ENCODE results near the gene LMX1A.

Gene LMX1A

GRCh38 chr1:165182975-165183374 lies 173.5 kb downstream of the LMX1A start:
- Histone ChIP-seq H3K27ac (ENCODE audit: low read depth, low read length) (no peak overlapping the region), H3K9me3 (ENCODE audit: control insufficient read depth, insufficient read depth, low read depth, low read length) (peaks cover 22% of the 10 kb centered on the region), H3K36me3 (ENCODE audit: control insufficient read depth, insufficient read depth, low read length) (no peaks in the 10 kb centered on the region), H3K4me1 (ENCODE audit: control insufficient read depth, insufficient read depth, low read length) (no peaks in the 10 kb centered on the region), H3K9ac (ENCODE audit: low read length) (no peak overlapping the region), H3K4me3 (ENCODE audit: low read depth, low read length) (no peak overlapping the region), H3K27me3 (ENCODE audit: control insufficient read depth, insufficient read depth, low read length) (0 out of 2 replicates have a peak, but pooled peaks cover 4% of the 10 kb centered on the region)

- Histone ChIP-seq H3K36me3 (ENCODE audit: control insufficient read depth, insufficient read depth, low read length) (no peaks in the 10 kb centered on the region), H3K4me1 (ENCODE audit: control insufficient read depth, insufficient read depth, low read length) (no peaks in the 10 kb centered on the region), H3K4me3 (ENCODE audit: low read depth, low read length) (no peak overlapping the region), H3K9me3 (ENCODE audit: control insufficient read depth, insufficient read depth, low read depth, low read length) (peaks cover 19% of the 10 kb centered on the region), H3K27me3 (ENCODE audit: control insufficient read depth, insufficient read depth, low read length) (0 out of 2 replicates have a peak, but pooled peaks cover 4% of the 10 kb centered on the region), H3K9ac (ENCODE audit: low read length) (no peak overlapping the region), H3K27ac (ENCODE audit: low read depth, low read length) (no peak overlapping the region)
These were observed 177.2 kb downstream of the LMX1A start for GRCh38 chr1:165179306-165179705.

- H3K9me3 ChIP-seq (ENCODE audit: control insufficient read depth, insufficient read depth, low read depth, low read length): no peaks in the 10 kb centered on the region
- H3K36me3 ChIP-seq (ENCODE audit: control insufficient read depth, insufficient read depth, low read length): no peaks in the 10 kb centered on the region
- H3K27ac ChIP-seq (ENCODE audit: low read depth, low read length): no peak overlapping the region
- H3K9ac ChIP-seq (ENCODE audit: low read length): no peak overlapping the region
- 0 out of 2 replicates have a peak, but pooled peaks cover 4% of the 10 kb centered on the region for H3K27me3 ChIP-seq (ENCODE audit: control insufficient read depth, insufficient read depth, low read length)
- H3K4me3 ChIP-seq (ENCODE audit: low read depth, low read length): no peak overlapping the region
- no peaks in the 10 kb centered on the region for H3K4me1 ChIP-seq (ENCODE audit: control insufficient read depth, insufficient read depth, low read length)
These were observed 182.0 kb downstream of the LMX1A start for GRCh38 chr1:165174491-165174890.

- Histone ChIP-seq H3K4me1 (ENCODE audit: control insufficient read depth, insufficient read depth, low read length) (no peaks in the 10 kb centered on the region; the same call in 1 of the 2 replicates), H3K4me3 (ENCODE audit: low read depth, low read length) (no peak overlapping the region), H3K36me3 (ENCODE audit: control insufficient read depth, insufficient read depth, low read length) (no peaks in the 10 kb centered on the region), H3K27ac (ENCODE audit: low read depth, low read length) (no peak overlapping the region), H3K9ac (ENCODE audit: low read length) (no peak overlapping the region), H3K27me3 (ENCODE audit: control insufficient read depth, insufficient read depth, low read length) (0 out of 2 replicates have a peak, but pooled peaks cover 3% of the 10 kb centered on the region), H3K9me3 (ENCODE audit: control insufficient read depth, insufficient read depth, low read depth, low read length) (no peaks in the 10 kb centered on the region)
These were observed 182.7 kb downstream of the LMX1A start for GRCh38 chr1:165173818-165174217.

GRCh38 chr1:165173409-165173808 lies 183.1 kb downstream of the LMX1A start:
- no peaks in the 10 kb centered on the region for H3K9me3 ChIP-seq (ENCODE audit: control insufficient read depth, insufficient read depth, low read depth, low read length)
- no peak overlapping the region for H3K27ac ChIP-seq (ENCODE audit: low read depth, low read length)
- no peaks in the 10 kb centered on the region; the same call in 1 of the 2 replicates for H3K4me1 ChIP-seq (ENCODE audit: control insufficient read depth, insufficient read depth, low read length)

GRCh38 chr1:165172666-165173065 lies 183.8 kb downstream of the LMX1A start:
- Histone ChIP-seq H3K27ac (ENCODE audit: low read depth, low read length) (no peak overlapping the region), H3K9me3 (ENCODE audit: control insufficient read depth, insufficient read depth, low read depth, low read length) (no peaks in the 10 kb centered on the region), H3K9ac (ENCODE audit: low read length) (no peak overlapping the region), H3K27me3 (ENCODE audit: control insufficient read depth, insufficient read depth, low read length) (no peaks in the 10 kb centered on the region), H3K4me1 (ENCODE audit: control insufficient read depth, insufficient read depth, low read length) (no peaks in the 10 kb centered on the region; the same call in 1 of the 2 replicates), H3K4me3 (ENCODE audit: low read depth, low read length) (no peak overlapping the region), H3K36me3 (ENCODE audit: control insufficient read depth, insufficient read depth, low read length) (no peaks in the 10 kb centered on the region)

More at GRCh38 chr1:165173409-165173808, 183.1 kb downstream of the LMX1A start:
- Histone ChIP-seq H3K36me3 (ENCODE audit: control insufficient read depth, insufficient read depth, low read length) (no peaks in the 10 kb centered on the region), H3K9ac (ENCODE audit: low read length) (no peak overlapping the region), H3K27me3 (ENCODE audit: control insufficient read depth, insufficient read depth, low read length) (no peaks in the 10 kb centered on the region), H3K4me3 (ENCODE audit: low read depth, low read length) (no peak overlapping the region)

GRCh38 chr1:165169729-165170128 lies 186.8 kb downstream of the LMX1A start:
- no peak overlapping the region for H3K9ac ChIP-seq (ENCODE audit: low read length)
- no peaks in the 10 kb centered on the region for H3K27me3 ChIP-seq (ENCODE audit: control insufficient read depth, insufficient read depth, low read length)
- H3K4me3 ChIP-seq (ENCODE audit: low read depth, low read length): no peak overlapping the region
- H3K36me3 ChIP-seq (ENCODE audit: control insufficient read depth, insufficient read depth, low read length): no peaks in the 10 kb centered on the region
- H3K27ac ChIP-seq (ENCODE audit: low read depth, low read length): no peak overlapping the region
- H3K9me3 ChIP-seq (ENCODE audit: control insufficient read depth, insufficient read depth, low read depth, low read length): no peaks in the 10 kb centered on the region
- no peaks in the 10 kb centered on the region; the same call in 1 of the 2 replicates for H3K4me1 ChIP-seq (ENCODE audit: control insufficient read depth, insufficient read depth, low read length)

- Histone ChIP-seq H3K36me3 (ENCODE audit: control insufficient read depth, insufficient read depth, low read length) (no peaks in the 10 kb centered on the region), H3K4me1 (ENCODE audit: control insufficient read depth, insufficient read depth, low read length) (no peaks in the 10 kb centered on the region; the same call in 1 of the 2 replicates), H3K27me3 (ENCODE audit: control insufficient read depth, insufficient read depth, low read length) (no peaks in the 10 kb centered on the region), H3K27ac (ENCODE audit: low read depth, low read length) (no peak overlapping the region), H3K9me3 (ENCODE audit: control insufficient read depth, insufficient read depth, low read depth, low read length) (no peaks in the 10 kb centered on the region), H3K4me3 (ENCODE audit: low read depth, low read length) (no peak overlapping the region), H3K9ac (ENCODE audit: low read length) (no peak overlapping the region)
These were observed 187.5 kb downstream of the LMX1A start for GRCh38 chr1:165169028-165169427.

- H3K9ac ChIP-seq (ENCODE audit: low read length): no peak overlapping the region
- no peaks in the 10 kb centered on the region for H3K9me3 ChIP-seq (ENCODE audit: control insufficient read depth, insufficient read depth, low read depth, low read length)
- no peak overlapping the region for H3K4me3 ChIP-seq (ENCODE audit: low read depth, low read length)
- H3K27me3 ChIP-seq (ENCODE audit: control insufficient read depth, insufficient read depth, low read length): no peaks in the 10 kb centered on the region
- no peaks in the 10 kb centered on the region for H3K36me3 ChIP-seq (ENCODE audit: control insufficient read depth, insufficient read depth, low read length)
- H3K27ac ChIP-seq (ENCODE audit: low read depth, low read length): no peak overlapping the region
- H3K4me1 ChIP-seq (ENCODE audit: control insufficient read depth, insufficient read depth, low read length): no peaks in the 10 kb centered on the region; the same call in 1 of the 2 replicates
These were observed 188.0 kb downstream of the LMX1A start for GRCh38 chr1:165168467-165168866.

- Histone ChIP-seq H3K9ac (ENCODE audit: low read length) (no peak overlapping the region), H3K4me1 (ENCODE audit: control insufficient read depth, insufficient read depth, low read length) (peaks cover 9% of the 10 kb centered on the region), H3K27ac (ENCODE audit: low read depth, low read length) (no peak overlapping the region), H3K36me3 (ENCODE audit: control insufficient read depth, insufficient read depth, low read length) (no peaks in the 10 kb centered on the region), H3K9me3 (ENCODE audit: control insufficient read depth, insufficient read depth, low read depth, low read length) (no peaks in the 10 kb centered on the region), H3K4me3 (ENCODE audit: low read depth, low read length) (no peak overlapping the region), H3K27me3 (ENCODE audit: control insufficient read depth, insufficient read depth, low read length) (peaks cover 6% of the 10 kb centered on the region; the same call in 1 of the 2 replicates)
These were observed 193.8 kb downstream of the LMX1A start for GRCh38 chr1:165162671-165163241.

- Histone ChIP-seq H3K9ac (ENCODE audit: low read length) (no peak overlapping the region), H3K27me3 (ENCODE audit: control insufficient read depth, insufficient read depth, low read length) (peaks cover 10% of the 10 kb centered on the region; the same call in 1 of the 2 replicates), H3K9me3 (ENCODE audit: control insufficient read depth, insufficient read depth, low read depth, low read length) (no peaks in the 10 kb centered on the region; the same call in none of the 2 replicates), H3K36me3 (ENCODE audit: control insufficient read depth, insufficient read depth, low read length) (no peaks in the 10 kb centered on the region), H3K4me3 (ENCODE audit: low read depth, low read length) (no peak overlapping the region), H3K27ac (ENCODE audit: low read depth, low read length) (no peak overlapping the region), H3K4me1 (ENCODE audit: control insufficient read depth, insufficient read depth, low read length) (peaks cover 9% of the 10 kb centered on the region)
These were observed 195.4 kb downstream of the LMX1A start for GRCh38 chr1:165161130-165161529.

Measured in HUES6 (cell line).